ENCODE results near the gene SFRP4. TPM values are rescaled to one million over a fixed set of nuclear protein-coding genes. Genes with fewer than 3 reads are reported as not detected.

SFRP4 gene
- total and polyA plus RNA-seq, 4 donors = under 0.01 to 0.28 (median 0.19) TPM

GRCh38 chr7:37920849-37921805 lies 4.5 kb upstream of the SFRP4 start:
- no peaks in the 10 kb centered on the region for H3K36me3 ChIP-seq (ENCODE audit: control insufficient read depth in 4 of 4, insufficient read depth in 3 of 4, low read depth in 1 of 4, low read length in 3 of 4)
- H3K27ac ChIP-seq (ENCODE audit: low read depth in 1 of 2, low read length in 2 of 2) = peak overlapping the region; percentile 81 to 84
- DNase-seq (ENCODE audit: low spot score) = peak; percentile 61
- no peaks in the 10 kb centered on the region for H3K27me3 ChIP-seq (ENCODE audit: control insufficient read depth in 4 of 4, insufficient read depth in 4 of 4, low read length in 3 of 4)
- WGBS = 1% methylated on average over 63 of the region's 63 CpGs
- TF ChIP-seq HNF4A (conservative IDR thresholded peaks at IDR 0.05) (peak in 1 of 2 donors; percentile 55), FOXA1 (IDR thresholded peaks at IDR 0.05) (no peak), ZBTB33 (IDR thresholded peaks at IDR 0.05) (no peak), FOXA2 (IDR thresholded peaks at IDR 0.05) (no peak), HNF4G (IDR thresholded peaks at IDR 0.05) (no peak), JUND (IDR thresholded peaks at IDR 0.05) (no peak), RXRA (IDR thresholded peaks at IDR 0.05) (peak; percentile 80 to 94), TAF1 (conservative IDR thresholded peaks at IDR 0.05) (peak; percentile 33), NR2F2 (IDR thresholded peaks at IDR 0.05) (no peak), MAX (IDR thresholded peaks at IDR 0.05) (no peak), SP1 (IDR thresholded peaks at IDR 0.05) (peak; percentile 41), RAD21 (IDR thresholded peaks at IDR 0.05) (no peak), REST (IDR thresholded peaks at IDR 0.05) (no peak), YY1 (IDR thresholded peaks at IDR 0.05) (peak; percentile 29)
- H3K4me3 ChIP-seq (ENCODE audit: low read depth in 1 of 3, low read length in 3 of 3) = peak overlapping the region; percentile 66 to 75 (median 70)
- peak overlapping the region; percentile 33 to 59 for H3K9ac ChIP-seq (ENCODE audit: low read depth in 1 of 2, low read length in 2 of 2)
- H3K4me1 ChIP-seq (ENCODE audit: control insufficient read depth in 4 of 4, insufficient read depth in 4 of 4, low read length in 3 of 4) = peaks cover 5 to 27% (median 17%) of the 10 kb centered on the region in 4 donors
- H3K9me3 ChIP-seq (ENCODE audit: control insufficient read depth in 4 of 4, low read length in 3 of 4) = peaks cover 0 to 4% (median 0%) of the 10 kb centered on the region in 4 donors

GRCh38 chr7:37920305-37920848 lies 3.8 kb upstream of the SFRP4 start, which contains the start of gene EPDR1:
Gene EPDR1 (plus strand): TSS chr7:37920640. CDS start chr7:37920940, 300 bp downstream.
- DNase-seq (ENCODE audit: low spot score) = peak; percentile 52
- Histone ChIP-seq H3K4me1 (ENCODE audit: control insufficient read depth in 4 of 4, insufficient read depth in 4 of 4, low read length in 3 of 4) (peaks cover 6 to 29% (median 19%) of the 10 kb centered on the region in 4 donors), H3K9ac (ENCODE audit: low read depth in 1 of 2, low read length in 2 of 2) (peak within 1 kb of the TSS; percentile 33 to 59), H3K27ac (ENCODE audit: low read depth in 1 of 2, low read length in 2 of 2) (peak within 1 kb of the TSS; percentile 81 to 84), H3K4me3 (ENCODE audit: low read depth in 1 of 3, low read length in 3 of 3) (peak within 1 kb of the TSS; percentile 66 to 75 (median 70)), H3K36me3 (ENCODE audit: control insufficient read depth in 4 of 4, insufficient read depth in 3 of 4, low read depth in 1 of 4, low read length in 3 of 4) (no peaks in the 10 kb centered on the region), H3K27me3 (ENCODE audit: control insufficient read depth in 4 of 4, insufficient read depth in 4 of 4, low read length in 3 of 4) (peaks cover 0 to 3% (median 0%) of the 10 kb centered on the region in 4 donors), H3K9me3 (ENCODE audit: control insufficient read depth in 4 of 4, low read length in 3 of 4) (peaks cover 0 to under 1% (median 0%) of the 10 kb centered on the region in 4 donors)
- 13% methylated on average over 22 of the region's 22 CpGs for WGBS
- TF ChIP-seq ZBTB33 (IDR thresholded peaks at IDR 0.05) (no peak), JUND (IDR thresholded peaks at IDR 0.05) (no peak), GABPA (IDR thresholded peaks at IDR 0.05 in 1 of 2, conservative IDR thresholded peaks at IDR 0.05 in 1 of 2) (peak in 1 of 2 donors; percentile 73), RAD21 (IDR thresholded peaks at IDR 0.05) (peak; percentile 46 to 65), EGR1 (IDR thresholded peaks at IDR 0.05; ENCODE audit: low read depth in 2 of 2) (no peak), HNF4G (IDR thresholded peaks at IDR 0.05) (no peak), REST (IDR thresholded peaks at IDR 0.05) (peak; percentile 52), TAF1 (conservative IDR thresholded peaks at IDR 0.05) (peak; percentile 77), HNF4A (conservative IDR thresholded peaks at IDR 0.05) (no peak), FOXA2 (IDR thresholded peaks at IDR 0.05) (no peak), RXRA (IDR thresholded peaks at IDR 0.05) (peak in 1 of 2 donors; percentile 43), SP1 (IDR thresholded peaks at IDR 0.05) (no peak)

Data from liver (tissue), 9 donors.